Measurements from ENCODE around the gene VPS29. TPM values are rescaled to one million over a fixed set of nuclear protein-coding genes. Genes with fewer than 3 reads are reported as not detected.

Gene VPS29
- total and polyA plus RNA-seq, 9 of the 15 experiments (the other 6 are each of a cell fraction or from before 2014, with no cell fraction given), result 85.8 to 638 (median 272) TPM

GRCh38 chr12:110451263-110451662 lies 50.6 kb downstream of the VPS29 start (continued):
- TF ChIP-seq TRIM28 (IDR thresholded peaks at IDR 0.05) (no peak), ZBTB1 (CRISPR knock-in tag; IDR thresholded peaks at IDR 0.05; ENCODE audit: borderline replicate concordance, low read depth) (no peak), C11orf30 (IDR thresholded peaks at IDR 0.05; ENCODE audit: low read depth) (peak; percentile 67; the same call in 1 of the 2 replicates), CBX1 (IDR thresholded peaks at IDR 0.05; ENCODE audit: low read depth) (no peak), BRF1 (IDR thresholded peaks at IDR 0.05; ENCODE audit: borderline replicate concordance, extremely low read depth, insufficient read length) (no peak), SMARCB1 (IDR thresholded peaks at IDR 0.05; ENCODE audit: insufficient read length, low read depth) (no peak), NFIC (IDR thresholded peaks at IDR 0.05) (no peak), RBM25 (IDR thresholded peaks at IDR 0.05; ENCODE audit: low read depth, low read length, severe bottlenecking) (no peak), MAFF (IDR thresholded peaks at IDR 0.05; ENCODE audit: low read length) (peak; percentile 45), ZNF609 (CRISPR knock-in tag; IDR thresholded peaks at IDR 0.05; ENCODE audit: borderline replicate concordance) (no peak), ZNF785 (CRISPR knock-in tag; IDR thresholded peaks at IDR 0.05) (no peak), MAFG (tag; conservative IDR thresholded peaks at IDR 0.05) (0 out of 2 replicates have a peak, but pooled peaks have one; percentile 12), HNRNPL (IDR thresholded peaks at IDR 0.05; ENCODE audit: low read depth, low read length) (no peak), ZNF316 (IDR thresholded peaks at IDR 0.05) (peak; percentile 74)

Measured in K562 (cell line).